HEK293 (cell line): ENCODE measurements around the gene ABR.
A peak's percentile ranks its signal among the peaks of the same experiment; 100 is the strongest.

Experiments
- EGR2 ChIP-seq: fragments of 450-650 bp; formaldehyde crosslinking; IDR thresholded peaks from 2 replicates; pipeline ENCODE4 v1.5.1; 2016; ENCODE audit warnings: low read depth, missing biosample characterization, missing genetic modification characterization
- GLIS1 ChIP-seq: fragments of 450-650 bp; formaldehyde crosslinking; IDR thresholded peaks from 2 replicates; pipeline ENCODE4 v1.5.1; 2016; ENCODE audit warnings: missing biosample characterization, missing genetic modification characterization
- GLIS2 ChIP-seq: fragments of 450-650 bp; formaldehyde crosslinking; IDR thresholded peaks from 2 replicates; pipeline ENCODE4 v1.5.1; 2016; ENCODE audit warnings: missing biosample characterization, missing genetic modification characterization
- KLF8 ChIP-seq: fragments of 450-650 bp; formaldehyde crosslinking; IDR thresholded peaks from 2 replicates; pipeline ENCODE4 v1.5.1; 2016; ENCODE audit warnings: missing biosample characterization, missing genetic modification characterization
- PRDM1 ChIP-seq: fragments of 450-650 bp; formaldehyde crosslinking; IDR thresholded peaks from 2 replicates; pipeline ENCODE4; 2016; ENCODE audit warnings: missing biosample characterization, missing genetic modification characterization
- RBAK ChIP-seq: fragments of 450-650 bp; formaldehyde crosslinking; IDR thresholded peaks from 2 replicates; pipeline ENCODE4 v1.5.1; 2016; ENCODE audit warnings: missing biosample characterization, missing genetic modification characterization
- SCRT2 ChIP-seq: fragments of 450-650 bp; formaldehyde crosslinking; IDR thresholded peaks from 2 replicates; pipeline ENCODE4 v1.5.1; 2016; ENCODE audit warnings: missing biosample characterization, missing genetic modification characterization
- SP2 ChIP-seq: fragments of 450-650 bp; formaldehyde crosslinking; IDR thresholded peaks from 2 replicates; pipeline ENCODE4 v1.5.1; 2016; ENCODE audit warnings: missing biosample characterization, missing genetic modification characterization
- WT1 ChIP-seq: fragments of 450-650 bp; formaldehyde crosslinking; IDR thresholded peaks from 2 replicates; pipeline ENCODE4 v1.5.1; 2016; ENCODE audit warnings: missing biosample characterization, missing genetic modification characterization
- YY2 ChIP-seq: fragments of 450-650 bp; formaldehyde crosslinking; IDR thresholded peaks from 2 replicates; pipeline ENCODE4 v1.5.1; 2016; ENCODE audit warnings: missing biosample characterization, missing genetic modification characterization
- ZBTB17 ChIP-seq: fragments of 450-650 bp; formaldehyde crosslinking; IDR thresholded peaks from 2 replicates; pipeline ENCODE4 v1.5.1; 2016; ENCODE audit warnings: missing biosample characterization, missing genetic modification characterization
- ZBTB20 ChIP-seq: fragments of 450-650 bp; formaldehyde crosslinking; IDR thresholded peaks from 2 replicates; pipeline ENCODE4 v1.5.1; 2016; ENCODE audit warnings: missing biosample characterization, missing genetic modification characterization
- ZBTB8A ChIP-seq: fragments of 450-650 bp; formaldehyde crosslinking; IDR thresholded peaks from 2 replicates; pipeline ENCODE4 v1.5.1; 2016; ENCODE audit warnings: missing biosample characterization, missing genetic modification characterization
- ZEB2 ChIP-seq: fragments of 450-650 bp; formaldehyde crosslinking; IDR thresholded peaks from 2 replicates; pipeline ENCODE4 v1.5.1; 2016; ENCODE audit warnings: missing biosample characterization, missing genetic modification characterization
- ZFP69B ChIP-seq: fragments of 450-650 bp; formaldehyde crosslinking; IDR thresholded peaks from 2 replicates; pipeline ENCODE4 v1.5.1; 2016; ENCODE audit warnings: missing biosample characterization, missing genetic modification characterization
- ZIC2 ChIP-seq: fragments of 450-650 bp; formaldehyde crosslinking; IDR thresholded peaks from 2 replicates; pipeline ENCODE4 v1.5.1; 2016; ENCODE audit warnings: missing biosample characterization, missing genetic modification characterization
- ZNF19 ChIP-seq: fragments of 450-650 bp; formaldehyde crosslinking; IDR thresholded peaks from 2 replicates; pipeline ENCODE4; 2016; ENCODE audit warnings: missing biosample characterization, missing genetic modification characterization, low read depth
- ZNF2 ChIP-seq: fragments of 450-650 bp; formaldehyde crosslinking; IDR thresholded peaks from 2 replicates; pipeline ENCODE4 v1.5.1; 2016; ENCODE audit warnings: missing biosample characterization, missing genetic modification characterization
- ZNF223 ChIP-seq: fragments of 450-650 bp; formaldehyde crosslinking; IDR thresholded peaks from 2 replicates; pipeline ENCODE4 v1.5.1; 2016; ENCODE audit warnings: missing biosample characterization, missing genetic modification characterization
- ZNF341 ChIP-seq: fragments of 450-650 bp; formaldehyde crosslinking; IDR thresholded peaks from 2 replicates; pipeline ENCODE4; 2016; ENCODE audit warnings: low read depth, missing biosample characterization, missing genetic modification characterization
- ZNF398 ChIP-seq: fragments of 450-650 bp; formaldehyde crosslinking; IDR thresholded peaks from 2 replicates; pipeline ENCODE4 v1.5.1; 2017; ENCODE audit warnings: missing biosample characterization, missing genetic modification characterization
- ZNF423 ChIP-seq: fragments of 450-650 bp; formaldehyde crosslinking; IDR thresholded peaks from 2 replicates; pipeline ENCODE4 v1.5.1; 2016; ENCODE audit warnings: missing biosample characterization, missing genetic modification characterization
- ZNF561 ChIP-seq: fragments of 450-650 bp; IDR thresholded peaks from 2 replicates; pipeline ENCODE4 v1.5.1; 2018; ENCODE audit warnings: missing biosample characterization, missing genetic modification characterization, borderline replicate concordance
- ZNF747 ChIP-seq: fragments of 450-650 bp; formaldehyde crosslinking; IDR thresholded peaks from 2 replicates; pipeline ENCODE4 v1.5.1; 2016; ENCODE audit warnings: missing biosample characterization, missing genetic modification characterization
- ZNF843 ChIP-seq: fragments of 450-650 bp; formaldehyde crosslinking; IDR thresholded peaks from 2 replicates; pipeline ENCODE4 v1.5.1; 2016; ENCODE audit warnings: missing biosample characterization, missing genetic modification characterization
- TF ChIP-seq, protein P1 (sequence below): fragments of 450-650 bp; formaldehyde crosslinking; IDR thresholded peaks from 2 replicates; pipeline ENCODE4 v1.5.1; 2016; ENCODE audit warnings: missing biosample characterization, missing genetic modification characterization
- TF ChIP-seq, protein P2 (sequence below): fragments of 450-650 bp; formaldehyde crosslinking; IDR thresholded peaks from 2 replicates; pipeline ENCODE4 v1.5.1; 2016; ENCODE audit warnings: missing biosample characterization, missing genetic modification characterization
- TF ChIP-seq, protein P3 (sequence below): fragments of 450-650 bp; formaldehyde crosslinking; optimal IDR thresholded peaks from 2 replicates; pipeline ENCODE3; 2016; ENCODE audit warnings: missing biosample characterization, mild to moderate bottlenecking, missing genetic modification characterization

ABR gene

DNA sequence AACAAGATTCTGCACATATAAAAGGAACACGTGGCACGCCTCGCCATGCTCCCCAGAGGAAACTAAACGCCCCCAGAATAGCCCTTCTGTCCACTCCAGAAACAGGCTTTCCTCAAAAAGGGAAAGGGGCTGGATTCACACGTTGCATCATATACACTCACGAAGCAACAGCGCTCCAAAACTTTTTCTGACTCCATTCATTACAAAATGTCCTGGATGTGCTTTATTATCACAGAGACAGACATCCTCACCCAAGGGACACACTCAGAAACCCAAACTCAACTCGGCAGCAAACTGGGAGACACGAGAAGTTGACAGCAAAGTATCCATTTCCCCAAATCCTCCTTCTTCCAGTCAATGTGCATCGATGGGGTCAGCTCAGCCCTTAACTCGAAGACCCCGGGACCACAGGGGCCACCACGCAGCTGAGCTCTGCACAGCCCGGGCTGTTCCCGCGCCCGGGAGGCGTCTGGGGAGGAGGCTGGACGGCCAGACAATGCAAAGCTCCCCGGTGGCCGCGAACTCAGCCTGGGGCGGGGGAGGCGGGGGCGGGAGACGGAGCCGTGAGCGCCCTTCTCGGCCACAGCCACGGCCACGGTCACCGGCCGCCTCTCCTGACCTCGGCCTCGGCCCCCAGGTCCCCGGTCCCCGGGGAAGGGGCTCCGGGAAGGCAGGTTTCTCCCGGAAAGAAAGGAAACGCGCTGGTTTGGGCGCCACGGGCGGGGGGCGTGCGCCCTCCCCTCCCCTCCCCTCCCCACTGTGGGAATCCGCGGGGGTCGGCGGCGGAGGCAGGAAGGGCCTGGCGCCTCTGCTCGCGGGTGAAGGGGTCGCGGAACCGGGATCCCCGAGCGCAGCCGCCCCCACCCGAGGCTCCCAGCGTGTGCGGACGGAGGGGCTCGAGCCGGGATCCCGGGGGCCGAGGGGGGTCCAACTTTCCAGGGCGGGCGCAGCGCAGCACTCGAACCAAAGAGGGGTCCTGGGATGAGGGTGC, 201.4 kb downstream of the ABR start (continued):
- TF ChIP-seq ZNF398 (tag by site-specific recombination), result peak; percentile 80
- TF ChIP-seq ZNF341 (tag by site-specific recombination), result peak; percentile 94
- peak; percentile 74; the same call in 1 of the 2 replicates for TF ChIP-seq GLIS1 (tag by site-specific recombination)
- peak; percentile 60; the same call in 1 of the 2 replicates for TF ChIP-seq SCRT2 (tag by site-specific recombination)
- no peak for TF ChIP-seq YY2 (tag by site-specific recombination)
- TF ChIP-seq ZEB2 (tag by site-specific recombination), result peak; percentile 65; the same call in 1 of the 2 replicates
- TF ChIP-seq SP2 (tag by site-specific recombination), result peak; percentile 32; the same call in 1 of the 2 replicates
- TF ChIP-seq ZBTB8A (tag by site-specific recombination), result peak; percentile 80
- no peak for TF ChIP-seq ZNF19
- TF ChIP-seq, protein P1, sequence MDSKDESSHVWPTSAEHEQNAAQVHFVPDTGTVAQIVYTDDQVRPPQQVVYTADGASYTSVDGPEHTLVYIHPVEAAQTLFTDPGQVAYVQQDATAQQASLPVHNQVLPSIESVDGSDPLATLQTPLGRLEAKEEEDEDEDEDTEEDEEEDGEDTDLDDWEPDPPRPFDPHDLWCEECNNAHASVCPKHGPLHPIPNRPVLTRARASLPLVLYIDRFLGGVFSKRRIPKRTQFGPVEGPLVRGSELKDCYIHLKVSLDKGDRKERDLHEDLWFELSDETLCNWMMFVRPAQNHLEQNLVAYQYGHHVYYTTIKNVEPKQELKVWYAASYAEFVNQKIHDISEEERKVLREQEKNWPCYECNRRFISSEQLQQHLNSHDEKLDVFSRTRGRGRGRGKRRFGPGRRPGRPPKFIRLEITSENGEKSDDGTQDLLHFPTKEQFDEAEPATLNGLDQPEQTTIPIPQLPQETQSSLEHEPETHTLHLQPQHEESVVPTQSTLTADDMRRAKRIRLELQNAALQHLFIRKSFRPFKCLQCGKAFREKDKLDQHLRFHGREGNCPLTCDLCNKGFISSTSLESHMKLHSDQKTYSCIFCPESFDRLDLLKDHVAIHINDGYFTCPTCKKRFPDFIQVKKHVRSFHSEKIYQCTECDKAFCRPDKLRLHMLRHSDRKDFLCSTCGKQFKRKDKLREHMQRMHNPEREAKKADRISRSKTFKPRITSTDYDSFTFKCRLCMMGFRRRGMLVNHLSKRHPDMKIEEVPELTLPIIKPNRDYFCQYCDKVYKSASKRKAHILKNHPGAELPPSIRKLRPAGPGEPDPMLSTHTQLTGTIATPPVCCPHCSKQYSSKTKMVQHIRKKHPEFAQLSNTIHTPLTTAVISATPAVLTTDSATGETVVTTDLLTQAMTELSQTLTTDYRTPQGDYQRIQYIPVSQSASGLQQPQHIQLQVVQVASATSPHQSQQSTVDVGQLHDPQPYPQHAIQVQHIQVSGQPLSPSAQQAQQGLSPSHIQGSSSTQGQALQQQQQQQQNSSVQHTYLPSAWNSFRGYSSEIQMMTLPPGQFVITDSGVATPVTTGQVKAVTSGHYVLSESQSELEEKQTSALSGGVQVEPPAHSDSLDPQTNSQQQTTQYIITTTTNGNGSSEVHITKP, result no peak
- TF ChIP-seq ZIC2, result peak; percentile 73
- TF ChIP-seq, protein P2, sequence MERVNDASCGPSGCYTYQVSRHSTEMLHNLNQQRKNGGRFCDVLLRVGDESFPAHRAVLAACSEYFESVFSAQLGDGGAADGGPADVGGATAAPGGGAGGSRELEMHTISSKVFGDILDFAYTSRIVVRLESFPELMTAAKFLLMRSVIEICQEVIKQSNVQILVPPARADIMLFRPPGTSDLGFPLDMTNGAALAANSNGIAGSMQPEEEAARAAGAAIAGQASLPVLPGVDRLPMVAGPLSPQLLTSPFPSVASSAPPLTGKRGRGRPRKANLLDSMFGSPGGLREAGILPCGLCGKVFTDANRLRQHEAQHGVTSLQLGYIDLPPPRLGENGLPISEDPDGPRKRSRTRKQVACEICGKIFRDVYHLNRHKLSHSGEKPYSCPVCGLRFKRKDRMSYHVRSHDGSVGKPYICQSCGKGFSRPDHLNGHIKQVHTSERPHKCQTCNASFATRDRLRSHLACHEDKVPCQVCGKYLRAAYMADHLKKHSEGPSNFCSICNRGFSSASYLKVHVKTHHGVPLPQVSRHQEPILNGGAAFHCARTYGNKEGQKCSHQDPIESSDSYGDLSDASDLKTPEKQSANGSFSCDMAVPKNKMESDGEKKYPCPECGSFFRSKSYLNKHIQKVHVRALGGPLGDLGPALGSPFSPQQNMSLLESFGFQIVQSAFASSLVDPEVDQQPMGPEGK (tag by site-specific recombination), result peak; percentile 93
- TF ChIP-seq, protein P3, sequence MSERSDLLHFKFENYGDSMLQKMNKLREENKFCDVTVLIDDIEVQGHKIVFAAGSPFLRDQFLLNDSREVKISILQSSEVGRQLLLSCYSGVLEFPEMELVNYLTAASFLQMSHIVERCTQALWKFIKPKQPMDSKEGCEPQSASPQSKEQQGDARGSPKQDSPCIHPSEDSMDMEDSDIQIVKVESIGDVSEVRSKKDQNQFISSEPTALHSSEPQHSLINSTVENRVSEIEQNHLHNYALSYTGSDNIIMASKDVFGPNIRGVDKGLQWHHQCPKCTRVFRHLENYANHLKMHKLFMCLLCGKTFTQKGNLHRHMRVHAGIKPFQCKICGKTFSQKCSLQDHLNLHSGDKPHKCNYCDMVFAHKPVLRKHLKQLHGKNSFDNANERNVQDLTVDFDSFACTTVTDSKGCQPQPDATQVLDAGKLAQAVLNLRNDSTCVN, result peak; percentile 78
- TF ChIP-seq ZFP69B, result no peak; the same call in 1 of the 2 replicates
- no peak for TF ChIP-seq ZNF747 (tag by site-specific recombination)
- peak; percentile 33; the same call in 1 of the 2 replicates for TF ChIP-seq ZNF423 (tag by site-specific recombination)
- TF ChIP-seq ZNF223 (tag by site-specific recombination), result no peak
- TF ChIP-seq ZNF2 (tag by site-specific recombination), result peak; percentile 79
- peak; percentile 80; the same call in 1 of the 2 replicates for TF ChIP-seq KLF8 (tag by site-specific recombination)
- TF ChIP-seq ZNF561 (tag by site-specific recombination), result 0 out of 2 replicates have a peak, but pooled peaks have one; percentile 20
- no peak for TF ChIP-seq RBAK
- TF ChIP-seq PRDM1 (tag by site-specific recombination), result peak; percentile 28; the same call in 1 of the 2 replicates
- peak; percentile 77 for TF ChIP-seq EGR2 (tag by site-specific recombination)
- TF ChIP-seq ZBTB20 (tag by site-specific recombination), result peak; percentile 86
- TF ChIP-seq ZBTB17 (tag by site-specific recombination), result peak; percentile 80
- no peak for TF ChIP-seq ZNF843 (tag by site-specific recombination)
- peak; percentile 38; the same call in 1 of the 2 replicates for TF ChIP-seq WT1 (tag by site-specific recombination)
- TF ChIP-seq GLIS2 (tag by site-specific recombination), result peak; percentile 91
- TF ChIP-seq, all 188 proteins: peak for 33
